GM23338 (cell line): Measurements from ENCODE around the gene PBXIP1. TPM values are rescaled to one million over a fixed set of nuclear protein-coding genes. Genes with fewer than 3 reads are reported as not detected.
A peak's percentile ranks its signal among the peaks of the same experiment; 100 is the strongest.

Experiments used
- ATAC-seq: fragments of 200-7000 bp; cut with Tn5 transposase; 3 replicates; pipeline ENCODE4 v1.9.1; 2020
- DNase-seq: peaks from one replicate; pipeline ENCODE4 v3.0.0-alpha.2; 2015; ENCODE audit warnings: low spot score
- H2AFZ ChIP-seq: fragments of 200-600 bp; sonication (generic); 2 replicates; pipeline ENCODE4 v1.8.0; 2016; ENCODE audit warnings: antibody characterized with exemption, mild to moderate bottlenecking, moderate library complexity
- H3F3A ChIP-seq: fragments of 200-600 bp; sonication (generic); replicated peaks from 2 replicates; pipeline ENCODE4 v1.8.0; 2017; ENCODE audit warnings: antibody characterized with exemption, mixed run types, low read depth
- H3K27ac ChIP-seq: fragments of 200-600 bp; sonication (generic); 2 replicates; pipeline ENCODE4 v1.6.1; 2016; ENCODE audit warnings: low read depth
- H3K27me3 ChIP-seq: fragments of 200-600 bp; sonication (generic); 2 replicates; pipeline ENCODE4 v1.8.0; 2016; ENCODE audit warnings: mild to moderate bottlenecking, mixed run types, moderate library complexity; ENCODE audit not compliant: insufficient read depth
- H3K36me3 ChIP-seq: fragments of 200-600 bp; sonication (generic); 2 replicates; pipeline ENCODE4 v1.8.0; 2016; ENCODE audit warnings: mild to moderate bottlenecking; ENCODE audit not compliant: insufficient read depth
- H3K4me1 ChIP-seq: fragments of 200-600 bp; sonication (generic); 2 replicates; pipeline ENCODE4 v1.8.0; 2016; ENCODE audit warnings: mild to moderate bottlenecking, moderate library complexity; ENCODE audit not compliant: insufficient read depth
- H3K4me2 ChIP-seq: fragments of 200-600 bp; sonication (generic); 2 replicates; pipeline ENCODE4 v1.7.1; 2017; ENCODE audit warnings: mixed run types
- H3K4me3 ChIP-seq: fragments of 200-600 bp; sonication (generic); 2 replicates; pipeline ENCODE4 v1.6.1; 2016; ENCODE audit warnings: mixed run types
- H3K79me2 ChIP-seq: fragments of 200-600 bp; sonication (generic); replicated peaks from 2 replicates; pipeline ENCODE4 v1.8.0; 2017; ENCODE audit warnings: mild to moderate bottlenecking; ENCODE audit not compliant: insufficient read depth
- H3K9me2 ChIP-seq: fragments of 200-600 bp; sonication (generic); 2 replicates; pipeline ENCODE4 v1.8.0; 2017; ENCODE audit not compliant: insufficient read depth
- H4K20me1 ChIP-seq: fragments of 200-600 bp; sonication (generic); replicated peaks from 2 replicates; pipeline ENCODE4 v1.8.0; 2017; ENCODE audit warnings: mild to moderate bottlenecking; ENCODE audit not compliant: insufficient read depth
- H3K27ac Mint-ChIP-seq: 2 replicates; pipeline ENCODE4 v1.8.0; 2020; ENCODE audit warnings: inconsistent platforms, mild to moderate bottlenecking, moderate library complexity, mixed read lengths
- H3K27me3 Mint-ChIP-seq: 3 replicates; pipeline ENCODE4 v1.8.0; 2022; ENCODE audit warnings: low read depth, mild to moderate bottlenecking, moderate library complexity, mixed read lengths, inconsistent platforms; ENCODE audit not compliant: insufficient read depth, poor library complexity
- H3K36me3 Mint-ChIP-seq: 3 replicates; pipeline ENCODE4 v1.8.0; 2021; ENCODE audit warnings: low read depth, mild to moderate bottlenecking, inconsistent platforms, moderate library complexity, mixed read lengths
- H3K4me1 Mint-ChIP-seq: 3 replicates; pipeline ENCODE4 v1.8.0; 2020; ENCODE audit warnings: mild to moderate bottlenecking, inconsistent platforms, mixed read lengths
- H3K4me3 Mint-ChIP-seq: 3 replicates; pipeline ENCODE4 v1.8.0; 2021; ENCODE audit warnings: moderate library complexity, mild to moderate bottlenecking, inconsistent platforms, mixed read lengths
- H3K9me3 Mint-ChIP-seq: 3 replicates; pipeline ENCODE4 v1.8.0; 2020; ENCODE audit warnings: moderate library complexity, mild to moderate bottlenecking, inconsistent platforms, mixed read lengths
- CTCF ChIP-seq, 2 experiments: fragments of 200-600 bp in 1 of 2; sonication (generic) in 1 of 2; conservative IDR thresholded peaks; 2 replicates each; pipeline versions ENCODE4 v1.5.1 to v1.6.1; 2016 to 2017; ENCODE audit warnings: antibody characterized with exemption in 2 of 2, low read depth in 2 of 2, mild to moderate bottlenecking in 2 of 2, moderate library complexity in 1 of 2
- EZH2 ChIP-seq: fragments of 200-600 bp; sonication (generic); IDR thresholded peaks from one replicate; pipeline ENCODE4 v1.8.0; 2017; ENCODE audit warnings: antibody characterized with exemption, mild to moderate bottlenecking, low read depth; ENCODE audit not compliant: unreplicated experiment
- NANOG ChIP-seq: IDR thresholded peaks from 2 replicates; pipeline ENCODE4 v1.6.1; 2016; ENCODE audit warnings: antibody characterized with exemption, borderline replicate concordance
- POLR2AphosphoS5 ChIP-seq: IDR thresholded peaks from 2 replicates; pipeline ENCODE4 v1.6.1; 2016; ENCODE audit warnings: antibody characterized with exemption, low read depth
- REST ChIP-seq: IDR thresholded peaks from one replicate; pipeline ENCODE4 v1.6.1; 2018; ENCODE audit warnings: antibody characterized with exemption; ENCODE audit not compliant: unreplicated experiment
- STAT1 ChIP-seq: IDR thresholded peaks from one replicate; pipeline ENCODE4 v1.6.1; 2016; ENCODE audit warnings: antibody characterized with exemption; ENCODE audit not compliant: unreplicated experiment
- polyA plus RNA-seq: library from polyadenylated mRNA; unstranded; fragments of >200 nt; fragmentation: Nextera tagmentation; extraction: Ambion mirVana; gene quantifications from 2 replicates; pipeline ENCODE4 v1.2.1, GENCODE V29; 2016
- total RNA-seq: library from RNA; depleted of rRNA; stranded (reverse); fragments of >200 nt; shearing (Covaris generic); gene quantifications from 2 replicates; pipeline ENCODE4 v1.2.3, GENCODE V29; 2014

The PBXIP1 gene
- total and polyA plus RNA-seq, 2 experiments from 2014 or later, result 7.0 to 31.8 TPM

GRCh38 chr1:154956544-154956941, 644 bp upstream of the PBXIP1 start:
- peak; percentile 24 for ATAC-seq
- H3K9me2 ChIP-seq, result no peaks in the 10 kb centered on the region
- peak overlapping the region; percentile 98 for H3K27ac Mint-ChIP-seq

More at GRCh38 chr1:154956544-154956941, 644 bp upstream of the PBXIP1 start:
- peak overlapping the region; percentile 82 for H3K4me2 ChIP-seq
- H3K36me3 ChIP-seq, result no peaks in the 10 kb centered on the region
- no peak for DNase-seq
- H3K79me2 ChIP-seq, result peaks cover 13% of the 10 kb centered on the region
- peaks cover 38% of the 10 kb centered on the region for H3K27me3 Mint-ChIP-seq
- H3K9me3 Mint-ChIP-seq, result no peaks in the 10 kb centered on the region
- peak overlapping the region; percentile 50 for H3K4me3 ChIP-seq
- peaks cover 24% of the 10 kb centered on the region for H3F3A ChIP-seq
- no peak overlapping the region for H2AFZ ChIP-seq
- H3K36me3 Mint-ChIP-seq, result peaks cover 24% of the 10 kb centered on the region
- H3K4me3 Mint-ChIP-seq, result peak overlapping the region; percentile 90
- H3K27ac ChIP-seq, result no peak overlapping the region
- peaks cover 19% of the 10 kb centered on the region for H4K20me1 ChIP-seq
- TF ChIP-seq REST (no peak), POLR2AphosphoS5 (0 out of 2 replicates have a peak, but pooled peaks have one; percentile 0), NANOG (no peak), EZH2 (no peak), STAT1 (no peak), CTCF (conservative IDR thresholded peaks at IDR 0.05; ENCODE audit: low read depth in 2 of 2) (no peak)
- peaks cover 63% of the 10 kb centered on the region for H3K4me1 Mint-ChIP-seq
- no peaks in the 10 kb centered on the region for H3K27me3 ChIP-seq
- peaks cover 38% of the 10 kb centered on the region for H3K4me1 ChIP-seq
